Caco-2 (cell line): ENCODE measurements around the gene PITX3. TPM values are rescaled to one million over a fixed set of nuclear protein-coding genes. Genes with fewer than 3 reads are reported as not detected.

Experiments
- BruUV-seq: library from RNA; stranded (reverse); fragments of 400-500 nt; replicated peaks from 2 replicates; lab custom pipeline; 2021; lab: Mats Ljungman, UMichigan
- CTCF ChIA-PET: fragments of 300-600 bp; sonication (Branson Sonifier 250); formaldehyde crosslinking; loops from one replicate; lab custom pipeline; 2022; ENCODE audit warnings: antibody characterized with exemption; lab: Charles Lee
- POLR2A ChIA-PET: fragments of 300-600 bp; sonication (Branson Sonifier 250); formaldehyde crosslinking; loops from one replicate; lab custom pipeline; 2022; ENCODE audit warnings: antibody characterized with exemption; lab: Charles Lee
- DNase-seq, 2 experiments: peaks; one replicate each; pipeline versions ENCODE4 v3.0.0 to v3.0.0-alpha.2; 2020 to 2022
- H3K27me3 ChIP-seq: replicated peaks from 2 replicates; pipeline ENCODE4 v1.6.0; 2011; ENCODE audit warnings: low read length; ENCODE audit not compliant: control insufficient read depth, insufficient read depth
- H3K36me3 ChIP-seq: 2 replicates; pipeline ENCODE4 v1.5.1; 2011; ENCODE audit warnings: low read length; ENCODE audit not compliant: control insufficient read depth, insufficient read depth
- H3K4me1 ChIP-seq: fragments of 250-450 bp; sonication (Bioruptor Pico); 2 replicates; pipeline ENCODE4 v1.5.1; 2020; ENCODE audit warnings: mild to moderate bottlenecking
- H3K4me3 ChIP-seq: 2 replicates; pipeline ENCODE4 v1.5.1; 2011; ENCODE audit warnings: low read depth, mild to moderate bottlenecking, control low read depth, low read length
- H3K9me3 ChIP-seq: fragments of 250-450 bp; sonication (Bioruptor Pico); 2 replicates; pipeline ENCODE4 v1.5.1; 2020; ENCODE audit warnings: mild to moderate bottlenecking, moderate library complexity
- H3K27ac Mint-ChIP-seq: one replicate; pipeline ENCODE4 v1.8.0; 2022; ENCODE audit warnings: mixed read lengths; ENCODE audit not compliant: unreplicated experiment
- H3K27me3 Mint-ChIP-seq: one replicate; pipeline ENCODE4 v1.8.0; 2022; ENCODE audit warnings: mixed read lengths; ENCODE audit not compliant: insufficient read depth, unreplicated experiment
- H3K36me3 Mint-ChIP-seq: one replicate; pipeline ENCODE4 v1.8.0; 2022; ENCODE audit warnings: mild to moderate bottlenecking, mixed read lengths; ENCODE audit not compliant: insufficient read depth, unreplicated experiment
- H3K4me1 Mint-ChIP-seq: one replicate; pipeline ENCODE4 v1.8.0; 2022; ENCODE audit warnings: low read depth, mixed read lengths; ENCODE audit not compliant: unreplicated experiment
- H3K4me3 Mint-ChIP-seq: one replicate; pipeline ENCODE4 v1.8.0; 2022; ENCODE audit warnings: mild to moderate bottlenecking, moderate library complexity, mixed read lengths; ENCODE audit not compliant: unreplicated experiment
- H3K9me3 Mint-ChIP-seq: one replicate; pipeline ENCODE4 v1.8.0; 2022; ENCODE audit warnings: mixed read lengths; ENCODE audit not compliant: unreplicated experiment
- CTCF ChIP-seq, 2 experiments: fragments of 200-600 bp in 1 of 2; IDR thresholded peaks; 1 replicate in 1 of 2; 2 replicates in 1 of 2; pipeline versions ENCODE4 v1.5.1 to v1.8.0; 2011 to 2022; ENCODE audit warnings: antibody characterized with exemption in 1 of 2, control low read depth in 1 of 2, inconsistent platforms in 1 of 2, low read depth in 1 of 2, low read length in 1 of 2, mild to moderate bottlenecking in 1 of 2, moderate library complexity in 1 of 2; ENCODE audit not compliant: insufficient read depth in 1 of 2, severe bottlenecking in 1 of 2, unreplicated experiment in 1 of 2
- intact Hi-C: fragments of 100-400 bp; cut with micrococcal nuclease; formaldehyde crosslinking; loops from one replicate; pipeline ENCODE4 v1.10.0; 2022; ENCODE audit not compliant: unreplicated experiment
- total RNA-seq: library from RNA; stranded (reverse); gene quantifications from 2 replicates; pipeline ENCODE4 v1.2.3, GENCODE V29; 2022

PITX3 gene
- total RNA-seq, 1 experiment from 2014 or later: not detected

GRCh38 chr10:102211615-102212299 lies 29.6 kb downstream of the PITX3 start:
- POLR2A ChIA-PET: no interaction called here

GRCh38 chr10:102208311-102209035 lies 32.8 kb downstream of the PITX3 start:
- ChIA-PET POLR2A (no interaction called here), CTCF (interaction anchor here (1.2 kb wide), 1 partner anchor 39 kb away, joined by 8 read pairs; no protein-coding TSS in a partner anchor)
- no peaks in the 10 kb centered on the region for H3K36me3 Mint-ChIP-seq
- no peak for TF ChIP-seq CTCF (IDR thresholded peaks at IDR 0.05; ENCODE audit: insufficient read depth in 1 of 2, low read depth in 1 of 2, low read length in 1 of 2, severe bottlenecking in 1 of 2, unreplicated experiment in 1 of 2)
- no TSS peak for BruUV-seq
- Histone ChIP-seq H3K27me3 (no peaks in the 10 kb centered on the region), H3K4me3 (no peak overlapping the region), H3K4me1 (no peaks in the 10 kb centered on the region), H3K9me3 (no peaks in the 10 kb centered on the region; the same call in 1 of the 2 replicates), H3K36me3 (no peaks in the 10 kb centered on the region)
- H3K4me3 Mint-ChIP-seq: no peak overlapping the region
- no peak for DNase-seq
- intact Hi-C loops: no loop called here
- peaks cover 4% of the 10 kb centered on the region for H3K9me3 Mint-ChIP-seq
- no peaks in the 10 kb centered on the region for H3K27me3 Mint-ChIP-seq
- no peak overlapping the region for H3K27ac Mint-ChIP-seq
- peaks cover 4% of the 10 kb centered on the region for H3K4me1 Mint-ChIP-seq

More at GRCh38 chr10:102211615-102212299, 29.6 kb downstream of the PITX3 start:
- Mint-ChIP-seq H3K27me3 (no peaks in the 10 kb centered on the region), H3K4me3 (no peak overlapping the region), H3K27ac (no peak overlapping the region), H3K4me1 (peaks cover 4% of the 10 kb centered on the region), H3K9me3 (no peaks in the 10 kb centered on the region), H3K36me3 (no peaks in the 10 kb centered on the region)
- Histone ChIP-seq H3K9me3 (no peaks in the 10 kb centered on the region), H3K4me3 (no peak overlapping the region), H3K36me3 (no peaks in the 10 kb centered on the region), H3K4me1 (no peaks in the 10 kb centered on the region), H3K27me3 (no peaks in the 10 kb centered on the region)
- no peak for DNase-seq
- BruUV-seq: no TSS peak
- TF ChIP-seq CTCF (IDR thresholded peaks at IDR 0.05; ENCODE audit: insufficient read depth in 1 of 2, low read depth in 1 of 2, low read length in 1 of 2, severe bottlenecking in 1 of 2, unreplicated experiment in 1 of 2): no peak
- intact Hi-C loops: no loop called here
- CTCF ChIA-PET: no interaction called here

- Histone ChIP-seq H3K9me3 (peaks cover 18% of the 10 kb centered on the region; the same call in 1 of the 2 replicates), H3K36me3 (no peaks in the 10 kb centered on the region), H3K4me3 (no peak overlapping the region), H3K4me1 (no peaks in the 10 kb centered on the region), H3K27me3 (no peaks in the 10 kb centered on the region)
- DNase-seq: no peak
- BruUV-seq: no TSS peak
- intact Hi-C loops: no loop called here
- no peak overlapping the region for H3K4me3 Mint-ChIP-seq
- ChIA-PET CTCF (interaction anchor here (0.6 kb wide), 1 partner anchor 28 kb away, joined by 3 read pairs; no protein-coding TSS in a partner anchor), POLR2A (no interaction called here)
- no peaks in the 10 kb centered on the region for H3K36me3 Mint-ChIP-seq
- H3K9me3 Mint-ChIP-seq: peaks cover 34% of the 10 kb centered on the region
- peaks cover 4% of the 10 kb centered on the region for H3K4me1 Mint-ChIP-seq
- H3K27me3 Mint-ChIP-seq: no peaks in the 10 kb centered on the region
- no peak for TF ChIP-seq CTCF (IDR thresholded peaks at IDR 0.05; ENCODE audit: insufficient read depth in 1 of 2, low read depth in 1 of 2, low read length in 1 of 2, severe bottlenecking in 1 of 2, unreplicated experiment in 1 of 2)
- no peak overlapping the region for H3K27ac Mint-ChIP-seq
Observed at GRCh38 chr10:102202386-102202785, 38.9 kb downstream of the PITX3 start.
